Hematopoietic multipotent progenitor cell treated with erythropoietin and hydrocortisone succinate and interleukin-3 and kit ligand, for 6 days (in vitro differentiated cells): ENCODE data around the gene HOXA13.

Source experiments
- DNase-seq: peaks from one replicate; pipeline ENCODE4 v3.0.0-alpha.2; 2015

Gene HOXA13

DNA sequence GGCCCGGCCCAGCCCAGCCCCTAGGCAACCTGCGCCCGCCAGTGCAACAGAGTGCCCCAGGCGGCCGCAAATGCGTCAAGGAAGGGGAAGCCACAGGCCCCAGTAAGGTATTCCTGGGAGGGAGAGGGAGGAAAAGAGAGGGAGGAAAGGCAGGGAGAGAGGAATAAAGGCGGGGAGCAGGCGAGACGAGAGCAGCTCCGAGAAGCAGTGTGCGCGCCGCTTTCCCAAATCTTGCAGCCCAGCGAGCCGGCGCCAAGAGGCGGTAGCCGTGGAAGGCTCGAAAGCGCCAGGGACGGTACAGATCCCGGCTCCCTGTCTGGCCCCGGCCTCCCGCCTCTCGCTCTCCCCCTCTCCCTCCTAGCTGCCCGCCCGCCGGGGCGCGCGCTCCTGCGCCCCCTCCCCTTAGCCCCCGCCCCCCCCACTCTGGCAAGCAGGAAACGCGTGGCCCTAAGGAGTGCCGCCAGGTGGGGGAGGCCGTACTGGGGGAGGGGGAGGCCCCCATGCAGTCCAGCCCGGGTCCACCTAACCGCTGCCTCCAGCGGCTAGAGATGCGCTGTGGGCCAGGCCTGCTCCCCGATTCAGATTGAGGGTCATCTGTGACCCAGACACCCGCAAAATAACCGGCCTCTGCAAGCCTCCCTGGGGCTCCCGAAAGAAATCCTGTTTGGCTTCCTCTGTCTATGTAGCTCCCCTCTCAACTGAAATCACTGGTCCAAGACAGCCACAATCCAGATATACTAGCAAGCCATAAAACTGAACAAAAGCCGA lies 30.0 kb downstream of the HOXA13 start:
- peak; percentile 55 for DNase-seq

DNA sequence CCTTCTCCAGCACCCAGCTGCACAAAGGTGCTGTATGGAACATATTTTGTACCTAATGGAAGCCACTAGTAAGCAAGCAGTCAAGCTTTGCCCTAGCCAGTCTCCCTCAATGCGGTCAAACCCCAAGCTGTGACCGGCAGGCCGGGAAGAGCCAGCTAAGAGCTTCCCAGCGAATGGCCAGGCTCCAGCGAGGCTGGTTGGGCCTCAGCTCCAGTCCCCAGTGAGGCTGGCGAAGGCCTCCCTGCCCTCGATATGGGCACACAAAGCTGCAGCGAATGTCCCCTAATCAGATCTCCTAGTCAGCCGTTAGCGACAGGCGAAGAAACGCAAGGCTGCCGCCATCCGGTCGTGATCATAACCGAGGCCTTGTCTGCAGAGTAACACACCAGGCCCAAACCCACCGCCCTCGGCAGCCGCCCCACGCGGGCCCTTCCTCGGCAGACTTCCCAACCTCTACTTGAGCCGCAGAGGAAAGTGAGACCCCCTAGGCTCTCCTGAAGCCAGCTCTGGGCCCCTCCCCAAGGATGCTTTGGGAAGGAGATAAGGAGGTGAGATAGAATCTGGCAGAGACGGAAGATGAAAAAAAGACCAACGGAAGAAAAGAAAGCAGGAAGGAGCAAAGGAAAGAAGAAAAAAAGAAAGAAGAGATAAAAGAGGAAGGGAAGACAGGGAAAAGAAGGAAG lies 31.5 kb downstream of the HOXA13 start:
- DNase-seq: peak; percentile 93

DNA sequence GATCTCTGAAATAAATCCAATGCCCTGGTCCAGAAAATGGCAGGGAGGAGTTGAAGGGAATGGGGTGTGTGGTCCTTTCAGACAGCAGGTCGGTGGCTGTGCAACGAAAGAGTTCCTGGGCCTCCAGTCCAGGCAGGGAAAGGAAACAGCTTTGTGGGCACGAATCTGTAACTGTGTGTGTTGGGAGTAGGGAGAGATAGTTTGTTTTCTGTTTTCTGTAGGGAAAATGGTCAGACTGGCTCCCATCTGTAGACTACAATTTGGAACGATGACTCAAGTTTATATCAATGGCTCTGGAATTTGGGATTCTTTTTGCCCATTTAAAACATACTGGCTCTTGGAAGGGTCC lies 32.0 kb downstream of the HOXA13 start:
- no peak for DNase-seq

DNA sequence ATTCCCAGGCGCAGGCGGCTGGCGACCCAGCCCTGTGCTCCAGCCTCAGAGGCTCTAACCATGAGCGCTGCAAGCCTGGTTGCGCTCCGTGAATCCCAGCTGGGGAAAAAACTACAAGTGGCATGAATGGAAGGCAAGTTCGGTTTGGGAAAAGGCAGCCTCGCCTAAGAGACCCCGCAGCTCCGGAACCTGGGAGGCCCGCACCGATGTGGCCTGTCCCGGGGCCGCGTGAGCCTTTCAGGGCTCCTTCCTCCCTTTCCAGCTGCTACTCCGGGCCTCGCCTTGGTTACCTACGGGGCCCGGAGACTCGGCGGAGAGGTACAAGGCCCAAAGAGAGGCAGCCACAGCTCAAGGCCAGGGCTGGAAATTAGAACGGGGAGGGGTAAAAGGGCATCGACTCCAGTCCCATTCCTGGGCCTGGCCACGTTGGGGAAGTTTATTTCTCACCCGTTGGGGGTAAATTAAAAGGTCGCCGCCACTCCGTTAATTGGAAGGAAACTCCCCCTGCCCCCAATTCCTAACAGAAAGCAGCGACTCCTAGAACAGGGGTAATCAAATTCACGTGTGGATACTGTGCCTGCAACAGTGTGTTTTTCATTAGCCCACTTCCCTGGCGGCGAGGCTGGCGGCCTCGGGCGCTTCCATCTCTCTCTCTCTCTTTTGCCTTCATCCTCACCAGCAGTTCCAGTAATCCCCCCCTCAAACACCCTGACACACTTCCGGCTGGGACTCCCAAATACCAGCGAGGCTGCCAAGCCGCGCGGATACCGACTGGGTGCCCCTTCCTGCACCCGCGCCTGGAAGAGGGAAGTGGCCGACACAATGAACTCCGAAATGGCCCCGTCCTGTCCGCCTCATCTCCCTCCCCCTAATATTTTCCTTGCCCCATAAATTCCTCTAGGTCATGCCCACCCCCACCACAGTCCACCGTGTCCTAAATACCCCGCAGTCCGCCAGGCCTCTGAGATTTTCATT lies 33.1 kb downstream of the HOXA13 start:
- peak; percentile 48 for DNase-seq

DNA sequence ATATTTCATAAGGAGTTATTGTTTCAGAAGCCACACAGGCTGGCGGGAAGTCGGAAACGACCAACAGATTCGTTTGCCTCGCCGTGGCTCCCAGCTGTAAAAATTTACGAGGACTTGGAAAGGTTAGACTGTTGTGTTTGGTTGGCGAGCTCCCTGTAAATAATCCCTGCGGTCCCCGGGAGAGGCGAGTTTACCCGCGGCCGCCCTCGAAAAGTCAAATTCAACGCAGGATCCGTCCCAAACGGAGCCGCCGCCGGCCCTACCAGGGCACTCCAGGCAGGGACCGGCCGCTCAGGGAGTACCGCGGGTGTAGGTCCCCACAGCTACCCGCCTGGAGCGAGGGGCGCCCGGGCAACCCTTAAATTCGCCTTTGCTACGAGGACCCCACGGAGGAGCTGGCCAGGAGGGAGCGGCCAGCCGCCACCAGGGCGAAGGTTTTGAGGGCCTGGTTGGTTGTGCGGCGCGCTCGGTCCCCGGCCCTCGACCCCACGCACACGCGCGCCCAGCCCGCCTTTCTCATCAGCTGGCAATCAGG lies 33.8 kb downstream of the HOXA13 start:
- DNase-seq: no peak

DNA sequence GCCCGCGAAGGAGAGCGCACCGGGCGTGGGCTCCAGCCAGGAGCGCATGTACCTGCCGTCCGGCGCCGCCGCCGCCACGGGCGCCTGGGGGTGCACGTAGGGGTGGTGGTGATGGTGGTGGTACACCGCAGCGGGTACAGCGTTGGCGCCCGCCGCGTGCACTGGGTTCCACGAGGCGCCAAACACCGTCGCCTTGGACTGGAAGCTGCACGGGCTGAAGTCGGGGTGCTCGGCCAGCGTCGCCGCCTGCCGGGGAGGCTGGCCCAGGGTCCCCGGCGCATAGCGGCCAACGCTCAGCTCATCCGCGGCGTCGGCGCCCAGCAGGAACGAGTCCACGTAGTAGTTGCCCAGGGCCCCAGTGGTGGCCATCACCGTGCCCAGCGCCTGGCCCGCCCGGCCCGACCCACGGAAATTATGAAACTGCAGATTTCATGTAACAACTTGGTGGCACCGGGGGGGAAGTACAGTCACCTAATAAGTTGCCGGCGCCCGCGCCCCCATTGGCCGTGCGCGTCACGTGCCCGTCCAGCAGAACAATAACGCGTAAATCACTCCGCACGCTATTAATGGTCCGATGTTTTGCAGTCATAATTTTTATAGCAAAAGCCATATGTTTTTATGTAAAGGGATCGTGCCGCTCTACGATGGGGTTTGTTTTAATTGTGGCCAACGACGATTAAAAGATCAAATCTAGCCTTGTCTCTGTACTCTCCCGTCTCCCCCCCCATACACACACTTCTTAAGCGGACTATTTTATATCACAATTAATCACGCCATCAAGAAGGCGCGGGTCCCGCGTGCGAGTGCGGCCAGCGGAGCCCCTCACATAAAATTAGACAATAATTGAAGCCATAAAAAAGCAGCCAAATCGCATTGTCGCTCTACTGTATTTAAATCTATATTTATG lies 34.5 kb downstream of the HOXA13 start, which contains the start of gene HOXA9:
HOXA9 (minus strand) TSS at position 449 of the 907 bp plus-strand sequence; CDS start at position 369, 80 bp downstream.
- peak; percentile 93 for DNase-seq

DNA sequence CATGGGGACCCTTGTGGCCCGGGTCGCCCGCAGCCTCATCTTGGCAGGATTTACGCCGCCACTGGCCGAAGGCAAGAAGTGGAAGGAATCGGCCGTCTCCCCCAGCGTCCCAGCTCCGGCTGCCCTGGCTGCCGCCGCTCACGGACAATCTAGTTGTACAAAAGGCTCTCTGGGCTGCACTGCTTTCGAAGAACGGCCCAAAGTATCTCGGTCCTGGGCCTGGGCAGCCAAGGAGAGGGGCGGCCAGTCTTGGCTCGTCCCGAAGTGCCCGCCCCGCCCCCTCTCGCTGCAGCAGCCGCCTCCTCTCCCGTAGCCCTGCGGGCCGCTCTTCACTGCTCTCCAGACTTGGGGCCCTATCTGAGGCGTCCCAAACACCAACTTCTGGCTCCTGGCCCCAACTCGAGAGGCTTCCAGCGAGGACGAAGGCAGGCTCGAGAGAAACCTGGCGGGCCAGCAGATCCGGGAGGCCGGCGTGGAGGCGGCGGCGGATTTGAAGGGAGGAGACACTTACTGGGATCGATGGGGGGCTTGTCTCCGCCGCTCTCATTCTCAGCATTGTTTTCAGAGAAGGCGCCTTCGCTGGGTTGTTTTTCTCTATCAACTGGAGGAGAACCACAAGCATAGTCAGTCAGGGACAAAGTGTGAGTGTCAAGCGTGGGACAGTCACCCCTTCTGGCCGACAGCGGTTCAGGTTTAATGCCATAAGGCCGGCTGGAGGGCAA lies 35.4 kb downstream of the HOXA13 start:
- DNase-seq: peak; percentile 73

DNA sequence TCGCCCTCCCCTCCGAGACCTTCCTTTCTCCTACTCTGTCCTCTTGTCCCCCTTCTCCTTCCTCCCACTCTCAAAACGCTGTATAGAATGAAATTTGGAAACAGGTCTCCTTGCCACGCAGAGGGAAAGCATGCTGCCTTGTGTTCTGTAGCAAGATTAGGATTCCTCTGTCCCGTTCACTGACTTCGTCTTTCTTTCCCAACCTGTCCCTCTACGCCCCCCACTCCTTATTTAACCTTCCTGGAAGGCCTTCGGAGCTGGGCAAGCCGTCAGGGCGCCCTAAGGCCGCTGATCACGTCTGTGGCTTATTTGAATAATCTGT lies 35.9 kb downstream of the HOXA13 start:
- DNase-seq: no peak

DNA sequence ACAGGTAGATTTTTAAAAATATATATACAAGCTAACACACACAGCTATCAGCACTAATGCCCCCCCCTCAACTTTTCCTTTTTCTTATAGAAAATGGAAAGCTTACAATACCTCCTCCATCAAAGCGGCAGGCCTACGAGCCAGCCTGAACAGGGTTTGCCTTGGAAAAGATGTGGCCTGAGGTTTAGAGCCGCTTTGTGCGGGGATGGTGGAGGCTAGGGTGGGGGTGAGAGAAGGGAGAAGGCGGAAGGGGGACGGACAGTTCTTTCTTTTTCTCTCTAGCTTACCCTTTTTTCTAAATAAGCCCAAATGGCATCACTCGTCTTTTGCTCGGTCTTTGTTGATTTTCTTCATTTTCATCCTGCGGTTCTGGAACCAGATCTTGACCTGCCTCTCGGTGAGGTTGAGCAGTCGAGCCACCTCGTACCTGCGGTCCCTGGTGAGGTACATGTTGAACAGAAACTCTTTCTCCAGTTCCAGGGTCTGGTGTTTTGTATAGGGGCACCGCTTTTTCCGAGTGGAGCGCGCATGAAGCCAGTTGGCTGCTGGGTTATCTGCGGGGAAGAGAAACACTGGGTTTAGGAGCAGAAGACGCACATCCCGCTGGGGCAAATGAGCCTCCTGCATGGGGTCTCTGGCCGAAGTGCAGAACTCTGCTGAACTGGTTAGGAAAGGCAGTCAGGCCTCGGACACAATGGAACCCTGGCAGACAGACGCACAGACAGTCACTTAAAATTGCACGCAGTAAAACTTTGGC lies 36.4 kb downstream of the HOXA13 start:
- DNase-seq: peak; percentile 45

DNA sequence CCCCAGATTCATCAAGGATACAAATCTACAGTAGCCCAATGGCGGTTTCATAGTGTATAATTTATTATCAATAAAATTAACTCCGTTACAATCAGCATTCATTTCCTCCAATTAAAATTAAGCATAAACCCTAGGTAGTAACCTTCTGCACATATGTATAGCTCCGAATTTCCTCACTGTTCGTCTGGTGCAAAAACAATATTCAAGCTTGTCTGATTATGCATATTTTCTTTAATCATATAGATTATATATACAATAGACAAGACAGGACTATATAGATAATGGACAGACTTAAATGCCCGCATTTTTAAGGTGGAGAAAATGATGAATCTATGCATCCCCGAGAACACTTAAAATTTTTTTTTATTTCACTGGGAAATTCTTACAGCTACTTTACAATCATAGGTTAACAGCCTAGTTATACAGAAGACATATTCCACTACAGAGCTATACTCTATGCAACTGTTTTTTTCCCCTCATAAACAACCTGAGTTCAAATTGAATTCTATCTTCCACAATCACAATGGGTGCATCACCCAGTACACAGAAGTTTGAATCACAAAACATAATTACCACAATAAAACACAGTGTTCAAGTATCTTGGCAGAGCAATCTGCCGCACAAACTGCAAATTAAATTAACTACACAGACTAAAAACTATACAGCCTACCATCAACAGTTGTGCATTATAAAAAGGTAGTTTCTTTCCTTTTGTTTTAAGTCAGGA lies 37.2 kb downstream of the HOXA13 start:
- no peak for DNase-seq

DNA sequence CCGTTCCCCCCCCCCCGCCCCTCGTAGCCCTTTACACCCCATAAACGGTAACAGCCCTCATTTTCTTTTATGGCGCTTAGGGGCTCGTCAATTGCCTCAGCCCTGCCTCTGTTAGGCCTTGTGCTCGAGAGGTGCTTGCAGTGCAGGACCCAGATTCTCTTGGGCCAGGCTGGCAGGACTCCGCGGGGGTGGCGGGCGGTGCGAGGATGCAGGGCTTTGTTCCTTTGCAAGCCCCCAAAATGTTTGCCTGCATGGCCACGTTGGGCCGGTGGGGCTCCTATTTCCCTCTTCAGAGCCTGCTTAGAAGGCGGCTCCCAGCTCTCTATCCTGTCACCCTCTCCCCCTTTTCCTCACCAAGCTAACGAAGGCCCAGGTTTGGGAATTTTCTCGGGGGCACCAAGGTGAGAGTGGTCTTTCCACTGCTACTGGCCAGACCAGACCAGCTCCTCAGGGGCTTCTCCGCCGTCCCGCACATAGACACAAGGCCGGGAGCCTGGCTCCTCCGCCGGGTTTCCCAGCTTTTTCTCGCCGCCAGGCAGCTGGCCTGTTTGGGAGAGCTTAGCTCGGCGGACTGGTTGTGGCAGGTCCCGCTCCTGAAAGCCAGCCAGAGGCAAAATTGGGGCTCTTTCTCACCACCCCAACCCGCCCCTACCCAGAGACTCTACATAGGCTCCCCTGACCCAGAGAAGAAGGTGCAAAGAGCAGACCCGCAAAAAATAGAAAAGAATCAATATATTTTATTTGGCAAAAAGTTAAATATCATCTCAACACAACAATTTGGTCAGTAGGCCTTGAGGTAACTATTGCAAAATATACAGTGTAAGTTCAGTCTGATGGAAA lies 38.0 kb downstream of the HOXA13 start:
- no peak for DNase-seq

DNA sequence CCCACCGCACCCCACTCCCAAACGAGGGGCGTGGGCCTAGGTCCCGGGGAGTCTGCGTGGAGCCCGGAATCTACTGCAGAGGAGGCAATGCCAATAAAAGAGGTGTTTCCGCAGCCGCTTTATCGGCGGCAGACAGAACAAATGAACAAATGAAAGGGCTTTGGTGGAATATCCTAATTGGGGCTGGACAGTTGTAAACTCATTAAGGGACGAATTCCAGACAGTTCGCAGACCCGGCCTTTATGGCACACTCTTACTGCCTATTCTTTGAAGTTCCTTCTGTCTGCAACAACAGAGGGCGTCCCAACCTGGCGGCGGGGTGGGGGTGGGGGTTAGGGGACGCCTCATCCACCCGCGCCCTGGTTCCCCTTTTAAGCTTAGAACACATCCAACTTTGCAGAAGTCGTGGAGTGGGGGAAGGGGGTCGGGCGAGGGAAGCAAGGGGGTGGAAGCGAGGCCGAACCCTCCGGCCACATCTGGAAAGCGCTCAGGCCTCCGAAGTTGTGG lies 38.6 kb downstream of the HOXA13 start:
- peak; percentile 73 for DNase-seq

DNA sequence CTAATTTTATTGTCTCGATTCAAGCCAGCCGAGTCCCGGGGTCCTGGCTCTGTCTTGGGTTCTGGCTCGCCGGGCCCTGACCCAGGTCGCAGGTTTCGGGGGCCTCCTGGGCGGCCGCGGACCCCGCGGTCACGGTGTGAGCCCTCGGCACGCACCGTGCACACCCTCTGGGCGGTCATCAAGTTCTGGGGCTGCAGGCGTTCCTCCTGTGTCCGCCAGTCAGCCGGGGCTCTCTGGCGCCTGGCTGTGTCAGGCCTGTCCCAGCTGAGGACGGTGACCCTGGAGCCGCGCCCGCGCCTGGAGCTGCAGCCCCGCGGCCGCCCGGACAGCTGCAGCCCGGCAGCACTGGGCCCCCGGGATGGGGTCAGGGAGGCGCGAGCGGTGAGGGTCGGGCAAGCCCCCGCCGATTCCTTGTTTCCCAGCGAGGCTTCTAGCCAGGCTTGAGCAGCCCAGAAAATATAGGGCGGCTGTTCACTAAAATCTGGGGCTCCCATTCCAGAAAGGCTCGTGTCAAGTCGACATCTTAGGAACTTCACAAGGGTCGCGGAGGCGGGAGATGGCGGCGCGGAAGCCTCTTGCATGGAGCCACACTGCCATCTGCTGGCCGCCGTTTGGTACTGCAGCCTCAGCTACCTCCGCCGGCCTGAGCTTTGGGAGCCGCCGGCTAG lies 39.2 kb downstream of the HOXA13 start:
- peak; percentile 88 for DNase-seq

DNA sequence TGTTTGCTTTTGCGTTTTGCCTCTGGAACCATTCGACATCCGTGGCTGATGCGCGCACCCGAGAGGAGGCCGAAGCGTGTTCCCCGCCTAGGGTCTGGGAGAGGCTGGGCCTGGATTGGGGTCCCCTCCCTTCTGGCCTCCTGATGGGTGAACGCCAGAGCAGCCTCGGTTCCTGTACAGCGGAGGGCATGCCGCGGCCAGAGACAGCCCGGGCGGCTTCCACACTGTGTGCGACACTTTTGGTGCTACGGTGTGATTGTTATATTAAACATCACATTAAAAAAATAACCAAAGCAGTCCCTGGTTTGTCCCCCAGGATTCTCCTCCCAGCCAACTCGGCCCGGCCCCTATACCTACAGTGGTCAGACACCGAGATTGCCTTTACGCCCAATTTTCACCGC lies 39.7 kb downstream of the HOXA13 start:
- no peak for DNase-seq

DNA sequence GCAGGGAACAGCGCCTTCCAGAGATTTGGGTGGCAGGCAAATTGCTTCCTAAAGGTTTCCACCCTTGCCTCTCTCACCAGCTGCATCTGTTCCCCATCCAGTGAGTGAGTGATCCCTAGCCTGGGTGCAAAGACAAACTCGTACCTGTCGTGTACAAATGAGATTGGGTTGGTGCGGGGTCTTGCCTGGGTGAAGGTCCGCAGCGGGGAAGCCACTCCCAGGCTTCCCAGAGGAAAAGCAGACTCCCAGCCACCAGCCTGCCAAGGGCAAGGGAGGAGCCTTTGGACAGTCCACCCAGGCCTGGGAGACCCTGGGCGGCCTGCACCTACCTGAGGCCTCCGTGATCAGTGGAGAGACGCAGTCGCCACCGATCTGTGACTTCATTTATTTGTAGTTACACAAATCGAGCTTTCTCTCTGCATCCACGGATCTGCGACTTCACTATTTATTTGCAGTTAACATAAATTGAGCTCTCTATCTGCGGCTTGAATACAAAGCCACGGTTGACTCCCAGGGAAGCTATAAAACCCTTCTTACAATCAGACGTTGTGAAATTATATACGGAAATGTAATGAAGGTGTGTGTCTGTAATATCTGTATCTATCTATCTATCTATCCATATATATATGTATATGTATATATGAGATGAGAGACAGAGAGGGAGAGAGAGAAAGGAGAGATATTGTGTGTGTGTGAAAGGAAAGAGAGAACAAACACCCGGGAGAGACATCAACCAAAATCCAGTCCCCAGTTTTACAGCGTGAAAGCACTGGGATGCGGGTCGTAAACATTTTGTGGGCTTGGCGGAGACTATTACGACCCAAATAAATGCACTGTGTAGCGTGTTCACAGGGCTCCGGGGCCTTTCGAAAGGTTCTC lies 40.4 kb downstream of the HOXA13 start:
- no peak for DNase-seq

DNA sequence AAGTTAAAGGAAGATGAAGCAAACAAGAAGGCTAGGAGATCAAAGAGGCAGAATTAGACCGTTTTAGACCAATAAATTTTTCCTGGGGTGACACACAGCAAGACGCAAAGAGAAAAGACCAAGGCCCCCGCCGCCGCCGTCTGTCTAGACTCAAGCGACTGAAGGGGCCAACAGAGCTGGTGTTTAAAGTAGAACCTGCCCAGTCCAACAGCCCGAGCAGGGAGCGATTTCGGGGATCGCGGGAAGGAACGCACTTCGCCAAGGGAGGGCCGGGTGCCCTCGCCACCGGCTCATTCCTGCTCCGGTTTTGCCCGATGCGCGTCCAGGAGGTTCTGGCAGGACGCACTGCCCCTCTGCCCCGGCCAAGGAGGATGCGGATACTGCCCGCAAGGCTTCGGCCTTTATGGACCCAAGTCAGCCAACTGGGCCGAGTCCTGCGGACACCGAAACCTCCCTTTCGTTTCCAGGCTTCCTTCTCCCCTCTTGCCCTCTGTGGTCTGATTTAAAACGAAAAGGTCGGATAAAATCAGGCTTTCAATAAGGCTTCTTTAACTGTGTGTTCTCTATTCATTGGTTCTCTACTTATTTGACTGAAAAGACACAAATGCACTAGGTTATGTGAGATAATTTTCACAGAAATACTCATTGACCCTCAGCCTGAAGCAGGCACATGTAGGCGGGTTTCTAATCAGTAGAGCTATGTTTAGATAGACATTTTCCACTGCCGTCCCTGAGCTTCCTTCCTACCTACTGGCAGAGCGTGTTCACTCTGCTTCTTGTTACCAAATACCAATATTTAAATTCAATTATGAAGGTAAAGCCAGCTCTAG lies 41.2 kb downstream of the HOXA13 start:
- peak; percentile 55 for DNase-seq
